Measurements from ENCODE around the gene CARD14. TPM values are rescaled to one million over a fixed set of nuclear protein-coding genes. Genes with fewer than 3 reads are reported as not detected.

The CARD14 gene
- total and polyA plus RNA-seq, 2 experiments from 2014 or later: 0.08 to 0.52 TPM

DNA sequence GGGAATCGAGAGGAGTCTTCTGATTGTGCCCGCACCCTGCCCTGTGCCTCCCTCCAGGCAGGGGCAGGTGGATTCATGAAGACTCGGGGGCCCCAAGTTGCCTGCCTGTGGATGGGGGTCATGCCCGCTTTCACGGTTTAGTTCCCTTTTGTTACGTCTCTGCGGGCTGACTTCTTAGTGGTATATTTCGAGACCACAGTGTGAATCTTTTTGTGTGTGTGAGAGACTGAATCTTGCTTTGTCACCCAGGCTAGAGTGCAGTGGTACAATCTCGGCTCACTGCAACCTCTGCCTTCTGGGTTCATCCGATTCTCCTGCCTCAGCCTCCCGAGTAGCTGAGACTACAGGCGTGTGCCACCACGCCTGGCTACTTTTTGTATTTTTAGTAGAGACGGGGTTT lies 72.7 kb downstream of the CARD14 start (continued):
- TF ChIP-seq EZH2phosphoT487 (IDR thresholded peaks at IDR 0.05; ENCODE audit: unreplicated experiment): no peak
- TF ChIP-seq, protein P1, sequence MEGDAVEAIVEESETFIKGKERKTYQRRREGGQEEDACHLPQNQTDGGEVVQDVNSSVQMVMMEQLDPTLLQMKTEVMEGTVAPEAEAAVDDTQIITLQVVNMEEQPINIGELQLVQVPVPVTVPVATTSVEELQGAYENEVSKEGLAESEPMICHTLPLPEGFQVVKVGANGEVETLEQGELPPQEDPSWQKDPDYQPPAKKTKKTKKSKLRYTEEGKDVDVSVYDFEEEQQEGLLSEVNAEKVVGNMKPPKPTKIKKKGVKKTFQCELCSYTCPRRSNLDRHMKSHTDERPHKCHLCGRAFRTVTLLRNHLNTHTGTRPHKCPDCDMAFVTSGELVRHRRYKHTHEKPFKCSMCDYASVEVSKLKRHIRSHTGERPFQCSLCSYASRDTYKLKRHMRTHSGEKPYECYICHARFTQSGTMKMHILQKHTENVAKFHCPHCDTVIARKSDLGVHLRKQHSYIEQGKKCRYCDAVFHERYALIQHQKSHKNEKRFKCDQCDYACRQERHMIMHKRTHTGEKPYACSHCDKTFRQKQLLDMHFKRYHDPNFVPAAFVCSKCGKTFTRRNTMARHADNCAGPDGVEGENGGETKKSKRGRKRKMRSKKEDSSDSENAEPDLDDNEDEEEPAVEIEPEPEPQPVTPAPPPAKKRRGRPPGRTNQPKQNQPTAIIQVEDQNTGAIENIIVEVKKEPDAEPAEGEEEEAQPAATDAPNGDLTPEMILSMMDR (conservative IDR thresholded peaks at IDR 0.05; ENCODE audit: low read depth in 2 of 2): no peak
- TF ChIP-seq, protein P2, sequence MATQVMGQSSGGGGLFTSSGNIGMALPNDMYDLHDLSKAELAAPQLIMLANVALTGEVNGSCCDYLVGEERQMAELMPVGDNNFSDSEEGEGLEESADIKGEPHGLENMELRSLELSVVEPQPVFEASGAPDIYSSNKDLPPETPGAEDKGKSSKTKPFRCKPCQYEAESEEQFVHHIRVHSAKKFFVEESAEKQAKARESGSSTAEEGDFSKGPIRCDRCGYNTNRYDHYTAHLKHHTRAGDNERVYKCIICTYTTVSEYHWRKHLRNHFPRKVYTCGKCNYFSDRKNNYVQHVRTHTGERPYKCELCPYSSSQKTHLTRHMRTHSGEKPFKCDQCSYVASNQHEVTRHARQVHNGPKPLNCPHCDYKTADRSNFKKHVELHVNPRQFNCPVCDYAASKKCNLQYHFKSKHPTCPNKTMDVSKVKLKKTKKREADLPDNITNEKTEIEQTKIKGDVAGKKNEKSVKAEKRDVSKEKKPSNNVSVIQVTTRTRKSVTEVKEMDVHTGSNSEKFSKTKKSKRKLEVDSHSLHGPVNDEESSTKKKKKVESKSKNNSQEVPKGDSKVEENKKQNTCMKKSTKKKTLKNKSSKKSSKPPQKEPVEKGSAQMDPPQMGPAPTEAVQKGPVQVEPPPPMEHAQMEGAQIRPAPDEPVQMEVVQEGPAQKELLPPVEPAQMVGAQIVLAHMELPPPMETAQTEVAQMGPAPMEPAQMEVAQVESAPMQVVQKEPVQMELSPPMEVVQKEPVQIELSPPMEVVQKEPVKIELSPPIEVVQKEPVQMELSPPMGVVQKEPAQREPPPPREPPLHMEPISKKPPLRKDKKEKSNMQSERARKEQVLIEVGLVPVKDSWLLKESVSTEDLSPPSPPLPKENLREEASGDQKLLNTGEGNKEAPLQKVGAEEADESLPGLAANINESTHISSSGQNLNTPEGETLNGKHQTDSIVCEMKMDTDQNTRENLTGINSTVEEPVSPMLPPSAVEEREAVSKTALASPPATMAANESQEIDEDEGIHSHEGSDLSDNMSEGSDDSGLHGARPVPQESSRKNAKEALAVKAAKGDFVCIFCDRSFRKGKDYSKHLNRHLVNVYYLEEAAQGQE (IDR thresholded peaks at IDR 0.05; ENCODE audit: unreplicated experiment): no peak
- TF ChIP-seq ZNF114 (CRISPR knock-in tag; IDR thresholded peaks at IDR 0.05): no peak
- no peak for TF ChIP-seq ZNF331 (CRISPR knock-in tag; IDR thresholded peaks at IDR 0.05; ENCODE audit: low read depth)
- TF ChIP-seq POLR2AphosphoS5 (IDR thresholded peaks at IDR 0.05; ENCODE audit: low read depth): no peak
- TF ChIP-seq, protein P3, sequence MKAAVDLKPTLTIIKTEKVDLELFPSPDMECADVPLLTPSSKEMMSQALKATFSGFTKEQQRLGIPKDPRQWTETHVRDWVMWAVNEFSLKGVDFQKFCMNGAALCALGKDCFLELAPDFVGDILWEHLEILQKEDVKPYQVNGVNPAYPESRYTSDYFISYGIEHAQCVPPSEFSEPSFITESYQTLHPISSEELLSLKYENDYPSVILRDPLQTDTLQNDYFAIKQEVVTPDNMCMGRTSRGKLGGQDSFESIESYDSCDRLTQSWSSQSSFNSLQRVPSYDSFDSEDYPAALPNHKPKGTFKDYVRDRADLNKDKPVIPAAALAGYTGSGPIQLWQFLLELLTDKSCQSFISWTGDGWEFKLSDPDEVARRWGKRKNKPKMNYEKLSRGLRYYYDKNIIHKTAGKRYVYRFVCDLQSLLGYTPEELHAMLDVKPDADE (IDR thresholded peaks at IDR 0.05): no peak

DNA sequence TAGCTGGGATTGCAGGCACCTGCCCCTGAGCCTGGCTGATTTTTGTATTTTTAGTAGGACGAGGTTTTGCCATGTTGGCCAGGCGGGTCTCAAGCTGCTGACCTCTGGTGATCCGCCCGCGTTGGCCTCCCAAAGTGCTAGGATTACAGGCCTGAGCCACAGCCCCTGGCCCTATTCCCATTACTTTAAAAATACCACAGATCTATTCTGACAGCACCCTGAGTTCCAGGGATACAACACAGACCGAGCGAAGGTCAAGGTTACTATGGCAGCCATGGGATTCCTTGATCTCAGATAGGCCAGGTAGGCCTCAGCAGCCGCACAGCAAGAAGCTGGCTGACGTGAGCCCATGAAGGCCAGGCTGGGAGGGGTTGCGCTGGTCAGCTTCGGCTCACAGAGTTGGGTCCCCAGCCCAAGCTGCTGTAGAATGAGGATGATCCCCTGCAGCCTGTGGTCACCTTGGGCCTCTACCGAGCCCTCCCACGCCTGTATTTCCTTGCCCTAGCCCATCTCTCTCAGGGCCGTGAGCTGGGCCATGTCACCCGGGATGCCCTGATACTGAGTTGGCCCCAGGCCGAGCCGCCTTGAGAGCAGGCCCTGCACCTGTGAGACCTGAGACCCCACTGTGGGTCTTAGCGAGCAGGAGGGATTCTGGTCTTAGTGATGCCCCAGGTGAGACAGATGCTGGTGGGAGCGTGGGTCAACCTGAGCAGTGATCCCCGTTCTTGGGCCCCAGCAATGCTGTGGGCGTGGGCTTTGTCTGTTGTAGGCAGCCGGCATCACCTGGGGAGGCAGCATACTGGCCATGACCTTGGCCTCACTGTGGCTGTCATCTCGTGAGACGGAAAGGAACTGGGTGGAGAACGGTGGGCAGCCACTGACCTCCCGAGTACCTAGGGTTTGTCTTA lies 74.0 kb downstream of the CARD14 start:
- Mint-ChIP-seq H3K36me3 (ENCODE audit: low read depth) (peaks cover 24% of the 10 kb centered on the region; the same call in 2 of the 3 replicates), H3K4me1 (no peaks in the 10 kb centered on the region; the same call in 2 of the 3 replicates), H3K9me3 (no peaks in the 10 kb centered on the region), H3K27ac (no peak overlapping the region), H3K27me3 (ENCODE audit: insufficient read depth, low read depth, poor library complexity) (peaks cover 8% of the 10 kb centered on the region), H3K4me3 (no peak overlapping the region)
- DNase-seq (ENCODE audit: low spot score) (no peak), ATAC-seq (no peak)
- H3K27ac ChIP-seq (ENCODE audit: low read depth): no peak overlapping the region
- H3F3A ChIP-seq (replicated peaks; ENCODE audit: low read depth): no peaks in the 10 kb centered on the region
- H3K4me2 ChIP-seq: no peak overlapping the region
- H2AFZ ChIP-seq: no peak overlapping the region
- H3K4me3 ChIP-seq: no peak overlapping the region
- H3K36me3 ChIP-seq (ENCODE audit: insufficient read depth): no peaks in the 10 kb centered on the region; the same call in 1 of the 2 replicates
- no peaks in the 10 kb centered on the region for H3K9me2 ChIP-seq (ENCODE audit: insufficient read depth)
- no peaks in the 10 kb centered on the region for H3K27me3 ChIP-seq (ENCODE audit: insufficient read depth)
- peaks cover 3% of the 10 kb centered on the region; the same call in 1 of the 2 replicates for H4K20me1 ChIP-seq (replicated peaks; ENCODE audit: insufficient read depth)
- H3K79me2 ChIP-seq (replicated peaks; ENCODE audit: insufficient read depth): no peaks in the 10 kb centered on the region
- H3K4me1 ChIP-seq (ENCODE audit: insufficient read depth): no peaks in the 10 kb centered on the region
- TF ChIP-seq, protein P2 (IDR thresholded peaks at IDR 0.05; ENCODE audit: unreplicated experiment): no peak
- TF ChIP-seq EZH2 (IDR thresholded peaks at IDR 0.05; ENCODE audit: low read depth, unreplicated experiment): no peak
